GM18507 (cell line): ENCODE measurements around the gene DNAI1.

Experiments
- DNase-seq: peaks from one replicate; pipeline ENCODE4 v3.0.0; 2011; ENCODE audit warnings: low read depth; ENCODE audit not compliant: insufficient read length; ENCODE audit errors: extremely low spot score
- FAIRE-seq: peaks from 2 replicates; lab custom pipeline; 2011; peaks lifted over from hg19 to GRCh38; lab: Jason Lieb, UNC

Gene DNAI1

DNA sequence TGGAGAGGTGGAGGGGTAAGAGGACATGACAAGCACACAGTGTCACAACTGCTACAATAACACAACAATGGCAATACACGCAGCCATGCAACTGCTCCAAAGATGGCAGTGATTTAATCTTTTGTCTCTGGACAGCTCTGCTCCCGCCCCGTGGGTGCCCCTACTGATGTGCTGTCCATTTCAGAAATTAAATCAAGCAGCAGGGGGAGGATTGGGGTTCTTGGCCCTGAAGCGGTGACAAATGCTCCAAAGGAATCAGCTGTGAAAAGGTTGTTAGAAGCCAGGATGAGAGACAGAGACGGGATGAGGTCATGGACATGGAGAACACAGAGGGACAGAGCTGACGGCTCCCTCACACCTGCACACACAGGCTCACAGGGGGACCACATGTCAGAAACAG is 108.4 kb downstream of the DNAI1 start:
- DNase-seq, result no peak
- no peak for FAIRE-seq

DNA sequence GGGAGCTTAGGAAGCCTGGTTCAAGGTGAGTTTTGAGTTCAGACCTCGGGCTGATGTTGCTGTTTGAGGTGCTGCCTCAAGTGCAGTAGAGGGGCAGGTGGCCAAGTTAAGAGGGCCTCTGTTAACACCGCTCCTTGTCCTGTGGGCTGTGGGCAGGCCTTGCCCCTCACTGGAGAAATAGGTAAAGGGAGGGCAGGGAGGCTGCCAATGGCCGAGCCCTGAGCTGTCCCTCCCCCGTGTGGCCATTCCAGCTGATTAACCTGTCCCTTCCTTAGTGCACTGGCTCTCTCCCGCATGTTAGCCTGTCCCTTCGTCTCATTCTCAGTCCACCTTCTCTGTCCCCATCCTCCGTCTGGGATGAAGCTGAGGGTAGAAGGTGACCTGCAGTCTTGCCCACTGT is 109.5 kb downstream of the DNAI1 start:
- no peak for DNase-seq
- FAIRE-seq, result no peak

DNA sequence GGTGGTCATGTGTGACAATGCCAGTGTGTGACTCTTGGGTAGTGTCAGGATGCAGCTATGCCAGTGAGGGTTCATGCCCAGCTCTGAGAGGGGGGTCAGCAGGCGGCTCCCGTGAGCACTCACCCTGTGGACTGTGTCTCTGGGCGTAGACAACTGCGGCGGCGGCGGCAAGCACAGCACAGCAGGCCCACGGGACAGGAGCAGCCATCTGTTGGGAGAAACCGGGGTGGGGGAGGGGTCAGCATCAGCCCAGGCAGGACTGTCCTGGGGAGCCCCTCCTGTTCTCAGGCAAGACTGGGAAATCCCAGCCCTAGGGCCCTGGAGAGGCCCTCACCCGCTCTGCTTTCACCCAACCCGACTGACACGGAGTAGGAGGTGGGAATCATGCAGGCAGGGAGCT is 110.2 kb downstream of the DNAI1 start:
- no peak for DNase-seq
- no peak for FAIRE-seq

DNA sequence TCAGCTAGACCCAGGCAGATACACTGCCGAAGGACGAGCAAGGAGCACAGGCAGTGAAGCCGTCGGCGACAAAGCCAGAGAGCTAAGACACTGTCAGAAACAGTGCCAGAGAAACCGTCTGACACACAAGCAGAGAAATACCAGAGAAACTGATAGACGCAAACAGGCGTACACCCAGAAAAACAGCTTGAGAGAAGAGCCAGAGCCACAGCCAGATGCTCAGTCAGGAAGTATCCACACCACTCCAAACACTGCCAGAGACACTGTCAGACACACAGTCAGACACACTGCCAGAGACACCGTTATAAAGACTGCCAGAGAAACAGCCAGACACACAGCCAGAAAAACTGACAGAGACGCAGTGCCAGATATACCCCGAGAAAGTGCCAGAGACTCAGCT is 111.8 kb downstream of the DNAI1 start:
- FAIRE-seq (no peak), DNase-seq (no peak)
